Trophoblast cell (in vitro differentiated cells and primary cell): Measurements from ENCODE around the gene PRDM10.
A peak's percentile ranks its signal among the peaks of the same experiment; 100 is the strongest.

Experiments
- DNase-seq, 2 donors: peaks; one replicate each; pipeline ENCODE4 v3.0.0-alpha.2; 2016
- H2AFZ ChIP-seq: 2 replicates; pipeline ENCODE4 v1.6.1; 2013; ENCODE audit warnings: low read length, moderate library complexity, mild to moderate bottlenecking; ENCODE audit not compliant: insufficient read depth, poor library complexity
- H2AK5ac ChIP-seq: 2 replicates; pipeline ENCODE4 v1.6.1; 2013; ENCODE audit warnings: mild to moderate bottlenecking, low read length
- H2BK120ac ChIP-seq: 2 replicates; pipeline ENCODE4 v1.6.1; 2013; ENCODE audit warnings: low read length, mild to moderate bottlenecking, moderate library complexity; ENCODE audit not compliant: insufficient read depth, poor library complexity
- H2BK12ac ChIP-seq: 2 replicates; pipeline ENCODE4 v1.6.1; 2013; ENCODE audit warnings: mild to moderate bottlenecking, low read length, moderate library complexity
- H2BK5ac ChIP-seq: 2 replicates; pipeline ENCODE4 v1.6.1; 2013; ENCODE audit warnings: low read length, low read depth, moderate library complexity, mild to moderate bottlenecking; ENCODE audit not compliant: poor library complexity
- H3K14ac ChIP-seq: 2 replicates; pipeline ENCODE4 v1.6.1; 2013; ENCODE audit warnings: mild to moderate bottlenecking, low read length
- H3K18ac ChIP-seq: 2 replicates; pipeline ENCODE4 v1.6.1; 2013; ENCODE audit warnings: mild to moderate bottlenecking, low read length
- H3K23ac ChIP-seq: 2 replicates; pipeline ENCODE4 v1.6.1; 2013; ENCODE audit warnings: low read length
- H3K27ac ChIP-seq: 2 replicates; pipeline ENCODE4 v1.5.1; 2013; ENCODE audit warnings: low read depth, mild to moderate bottlenecking, inconsistent platforms, low read length, moderate library complexity
- H3K27me3 ChIP-seq: 2 replicates; pipeline ENCODE4 v1.6.1; 2013; ENCODE audit warnings: inconsistent platforms, mild to moderate bottlenecking, low read length, moderate library complexity; ENCODE audit not compliant: insufficient read depth
- H3K36me3 ChIP-seq, 2 experiments: 1 replicate in 1 of 2; 2 replicates in 1 of 2; pipeline ENCODE4 v1.6.1; 2013; ENCODE audit warnings: low read length in 2 of 2, mild to moderate bottlenecking in 2 of 2, moderate library complexity in 1 of 2; ENCODE audit not compliant: insufficient read depth in 2 of 2, control insufficient read depth in 1 of 2
- H3K4ac ChIP-seq: 2 replicates; pipeline ENCODE4 v1.6.1; 2013; ENCODE audit warnings: low read depth, mild to moderate bottlenecking, low read length, moderate library complexity
- H3K4me1 ChIP-seq, 2 experiments: 1 replicate in 1 of 2; 2 replicates in 1 of 2; pipeline ENCODE4 v1.6.1; 2013; ENCODE audit warnings: low read length in 2 of 2, mild to moderate bottlenecking in 2 of 2, moderate library complexity in 1 of 2; ENCODE audit not compliant: insufficient read depth in 2 of 2, control insufficient read depth in 1 of 2
- H3K4me2 ChIP-seq: 2 replicates; pipeline ENCODE4 v1.6.1; 2013; ENCODE audit warnings: inconsistent platforms, mild to moderate bottlenecking, low read length, moderate library complexity
- H3K4me3 ChIP-seq: 2 replicates; pipeline ENCODE4 v1.5.1; 2013; ENCODE audit warnings: mild to moderate bottlenecking, low read depth, low read length, inconsistent platforms
- H3K79me1 ChIP-seq: one replicate; pipeline ENCODE4 v1.6.1; 2013; ENCODE audit warnings: low read length
- H3K79me2 ChIP-seq: 2 replicates; pipeline ENCODE4 v1.6.1; 2013; ENCODE audit warnings: low read length, mild to moderate bottlenecking; ENCODE audit not compliant: control insufficient read depth, insufficient read depth, poor library complexity
- H3K9ac ChIP-seq: 2 replicates; pipeline ENCODE4 v1.6.1; 2013; ENCODE audit warnings: mild to moderate bottlenecking, low read length
- H3K9me3 ChIP-seq: 2 replicates; pipeline ENCODE4 v1.6.1; 2013; ENCODE audit warnings: low read depth, mild to moderate bottlenecking, control low read depth, inconsistent platforms, low read length; ENCODE audit not compliant: insufficient read depth
- H4K12ac ChIP-seq: 2 replicates; pipeline ENCODE4 v1.6.1; 2013; ENCODE audit warnings: low read depth, mild to moderate bottlenecking, low read length, moderate library complexity
- H4K8ac ChIP-seq: 2 replicates; pipeline ENCODE4 v1.6.1; 2013; ENCODE audit warnings: low read depth, mild to moderate bottlenecking, low read length, moderate library complexity
- H4K91ac ChIP-seq: one replicate; pipeline ENCODE4 v1.6.1; 2013; ENCODE audit warnings: low read depth, mild to moderate bottlenecking, low read length, moderate library complexity
- WGBS: extraction: QIAGEN DNeasy Blood & Tissue Kit; methylation state at CpG from one replicate; pipeline ENCODE4 v1.1.7; 2013; ENCODE audit warnings: missing lambda C conversion rate; ENCODE audit not compliant: insufficient read length, insufficient coverage; ENCODE audit errors: extremely low coverage; 5-methylcytosine and 5-hydroxymethylcytosine counted together

The PRDM10 gene

GRCh38 chr11:129965248-129965647, 37.4 kb downstream of the PRDM10 start:
- H3K27me3 ChIP-seq, result no peaks in the 10 kb centered on the region
- no peak overlapping the region for H3K9ac ChIP-seq
- H3K9me3 ChIP-seq, result no peaks in the 10 kb centered on the region
- no peak overlapping the region for H2AFZ ChIP-seq
- H3K4ac ChIP-seq, result peak overlapping the region; percentile 52
- no peak overlapping the region for H4K12ac ChIP-seq
- H3K4me2 ChIP-seq, result no peak overlapping the region
- no peak overlapping the region for H3K23ac ChIP-seq
- no CpG with 5 or more reads among the region's 3 CpGs for WGBS
- no peak overlapping the region for H3K18ac ChIP-seq
- no peak overlapping the region for H3K4me3 ChIP-seq
- no peaks in the 10 kb centered on the region for H3K79me2 ChIP-seq
- H4K8ac ChIP-seq, result no peak overlapping the region
- no peak overlapping the region for H2BK120ac ChIP-seq
- H4K91ac ChIP-seq, result no peak overlapping the region
- DNase-seq, result no peak
- no peak overlapping the region for H3K27ac ChIP-seq
- H2BK12ac ChIP-seq, result no peak overlapping the region
- peaks cover 4% of the 10 kb centered on the region in 2 experiments for H3K4me1 ChIP-seq
- H2BK5ac ChIP-seq, result no peak overlapping the region
- peaks cover 0 to 1% of the 10 kb centered on the region in 2 experiments for H3K36me3 ChIP-seq
- H2AK5ac ChIP-seq, result no peak overlapping the region
- no peak overlapping the region for H3K14ac ChIP-seq
- H3K79me1 ChIP-seq, result peaks cover 1% of the 10 kb centered on the region

DNA sequence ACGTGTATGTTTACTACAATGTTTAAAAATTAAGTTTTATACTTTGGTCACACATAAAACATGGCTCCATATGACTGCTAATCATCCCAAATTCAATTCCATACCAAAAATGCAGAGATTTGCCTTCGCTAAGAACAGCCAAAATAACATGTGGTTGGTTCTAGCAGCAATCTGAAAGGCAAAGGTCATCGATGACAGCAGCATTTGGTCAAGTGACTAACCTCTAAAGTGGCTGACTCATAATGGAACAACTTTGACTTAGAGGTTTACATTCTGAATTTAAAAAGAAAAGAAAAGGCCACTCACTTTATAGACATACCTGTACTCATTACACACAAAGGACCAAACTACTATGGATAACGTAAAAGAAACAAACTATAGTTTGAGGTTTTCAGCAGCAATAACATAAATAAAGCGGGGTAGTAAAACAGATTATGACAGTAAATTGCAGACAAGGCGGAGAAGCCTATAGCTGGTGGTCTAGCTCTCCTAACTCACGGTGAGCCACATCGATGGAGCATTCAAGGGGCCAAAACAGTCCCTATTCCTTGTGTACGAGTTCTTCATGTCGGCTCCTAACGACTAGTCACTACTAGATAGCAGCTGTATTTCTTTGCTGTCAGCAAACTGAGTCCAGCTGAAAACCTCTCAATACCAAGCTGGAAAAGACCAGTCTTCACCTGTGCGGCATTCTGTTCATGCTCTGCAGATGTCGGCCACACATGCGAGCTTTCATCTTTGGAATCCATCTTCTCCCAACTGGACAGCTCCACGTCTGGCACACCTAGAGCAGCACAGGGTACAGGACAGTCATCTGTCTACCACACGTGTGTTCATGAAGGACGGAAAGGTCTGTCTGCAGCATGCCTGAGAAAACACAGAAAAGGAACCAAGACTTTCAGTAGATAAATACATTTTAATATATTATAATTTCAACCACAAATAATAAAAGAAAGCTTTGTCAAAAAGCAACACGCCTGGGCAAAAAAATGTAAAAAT, 42.1 kb downstream of the PRDM10 start:
- H4K8ac ChIP-seq, result no peak overlapping the region
- H2AK5ac ChIP-seq, result no peak overlapping the region
- no peak overlapping the region for H3K18ac ChIP-seq
- H3K79me1 ChIP-seq, result peaks cover 1% of the 10 kb centered on the region
- H4K12ac ChIP-seq, result no peak overlapping the region
- peaks cover 6 to 8% of the 10 kb centered on the region in 2 experiments for H3K36me3 ChIP-seq
- H3K27me3 ChIP-seq, result no peaks in the 10 kb centered on the region
- no peak overlapping the region for H2BK12ac ChIP-seq
- H3K79me2 ChIP-seq, result no peaks in the 10 kb centered on the region
- no peak overlapping the region for H3K9ac ChIP-seq
- WGBS, result no CpG with 5 or more reads among the region's 18 CpGs
- peak in 1 of 2 donors; percentile 41 for DNase-seq
- no peak overlapping the region for H3K4me3 ChIP-seq
- no peak overlapping the region for H3K4me2 ChIP-seq
- H3K14ac ChIP-seq, result no peak overlapping the region
- no peak overlapping the region for H3K23ac ChIP-seq
- no peak overlapping the region for H4K91ac ChIP-seq
- no peak overlapping the region for H2AFZ ChIP-seq
- peaks cover 4 to 6% of the 10 kb centered on the region in 2 experiments for H3K4me1 ChIP-seq
- no peak overlapping the region for H3K4ac ChIP-seq
- no peak overlapping the region for H3K27ac ChIP-seq
- H2BK120ac ChIP-seq, result no peak overlapping the region
- no peak overlapping the region for H2BK5ac ChIP-seq
- no peaks in the 10 kb centered on the region for H3K9me3 ChIP-seq

GRCh38 chr11:129959687-129960086, 42.9 kb downstream of the PRDM10 start:
- no CpG with 5 or more reads among the region's 3 CpGs for WGBS
- Histone ChIP-seq H3K23ac (no peak overlapping the region), H2BK120ac (no peak overlapping the region), H3K4me3 (no peak overlapping the region), H3K9me3 (no peaks in the 10 kb centered on the region), H2BK12ac (no peak overlapping the region), H4K8ac (no peak overlapping the region), H3K27me3 (no peaks in the 10 kb centered on the region), H3K27ac (no peak overlapping the region), H2BK5ac (no peak overlapping the region), H3K14ac (no peak overlapping the region), H3K79me1 (peaks cover 1% of the 10 kb centered on the region), H3K4me2 (no peak overlapping the region), H2AFZ (no peak overlapping the region), H3K36me3 (peaks cover 6 to 8% of the 10 kb centered on the region in 2 experiments), H3K4ac (no peak overlapping the region), H3K79me2 (no peaks in the 10 kb centered on the region), H4K91ac (no peak overlapping the region), H4K12ac (no peak overlapping the region), H3K4me1 (peaks cover 4 to 6% of the 10 kb centered on the region in 2 experiments), H3K18ac (no peak overlapping the region), H3K9ac (no peak overlapping the region), H2AK5ac (no peak overlapping the region)
- no peak for DNase-seq

GRCh38 chr11:129955282-129955681, 47.4 kb downstream of the PRDM10 start:
- Histone ChIP-seq H2AK5ac (no peak overlapping the region), H2BK120ac (no peak overlapping the region), H3K9ac (no peak overlapping the region), H2AFZ (no peak overlapping the region), H3K79me1 (no peaks in the 10 kb centered on the region), H2BK5ac (no peak overlapping the region), H2BK12ac (no peak overlapping the region), H3K4ac (no peak overlapping the region), H3K4me1 (peaks cover 0 to 2% of the 10 kb centered on the region in 2 experiments), H3K27ac (no peak overlapping the region), H3K9me3 (no peaks in the 10 kb centered on the region), H3K4me2 (no peak overlapping the region), H4K91ac (no peak overlapping the region), H3K79me2 (no peaks in the 10 kb centered on the region), H3K23ac (no peak overlapping the region), H3K14ac (no peak overlapping the region), H4K8ac (no peak overlapping the region), H4K12ac (no peak overlapping the region), H3K18ac (no peak overlapping the region), H3K36me3 (peaks cover 7 to 9% of the 10 kb centered on the region in 2 experiments), H3K27me3 (no peaks in the 10 kb centered on the region), H3K4me3 (no peak overlapping the region)
- DNase-seq, result no peak
- WGBS, result no CpG with 5 or more reads among the region's 4 CpGs
